ENCODE measurements around the gene WNT7B. TPM values are rescaled to one million over a fixed set of nuclear protein-coding genes. Genes with fewer than 3 reads are reported as not detected.
"Not testable (repeated sequence)": the region's sequence is repeated elsewhere in the genome, so short reads cannot be mapped to it uniquely, and the experiment has no call there.

Gene WNT7B
- polyA plus RNA-seq, 3 donors from 2014 or later = not detected

DNA sequence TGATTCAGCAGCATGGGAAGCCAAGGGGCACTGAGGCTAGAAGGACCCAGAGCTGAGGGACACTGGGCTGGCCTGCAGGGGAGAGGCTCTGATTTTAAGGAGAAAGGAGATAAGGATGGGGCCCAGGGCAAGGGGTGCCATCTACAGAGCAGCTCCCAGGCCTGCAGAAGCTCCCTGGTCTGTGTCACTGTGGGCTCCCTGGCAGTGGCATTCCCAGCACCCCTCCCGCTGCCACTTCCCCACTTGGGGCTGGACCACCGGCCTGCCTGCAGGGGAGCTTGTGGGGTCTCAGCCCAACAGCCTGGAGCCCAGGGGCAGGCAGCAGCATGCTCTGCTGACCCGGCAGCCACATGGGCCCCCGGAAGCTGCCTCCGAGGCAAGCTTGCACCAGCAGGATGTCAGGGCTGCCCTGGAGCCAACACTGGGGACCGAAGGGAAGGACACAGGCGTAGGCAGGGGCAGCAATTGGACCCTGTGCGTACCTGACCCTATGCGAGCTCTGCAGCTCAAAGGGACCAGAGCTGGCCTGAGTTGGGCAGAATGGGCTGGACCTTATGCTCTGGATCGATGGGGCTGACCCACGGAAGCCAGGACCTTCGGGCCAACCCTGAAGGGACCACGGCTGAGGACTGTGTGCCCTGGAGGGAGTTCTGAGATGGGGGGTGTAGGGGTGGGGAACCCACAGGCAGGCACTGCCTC, 35.4 kb upstream of the WNT7B start:
- no peak overlapping the region for H3K27ac Mint-ChIP-seq
- DNase-seq = no peak
- H3K4me3 Mint-ChIP-seq = peak overlapping the region in 3 of 5 donors; percentile 25 to 33 (median 33)

DNA sequence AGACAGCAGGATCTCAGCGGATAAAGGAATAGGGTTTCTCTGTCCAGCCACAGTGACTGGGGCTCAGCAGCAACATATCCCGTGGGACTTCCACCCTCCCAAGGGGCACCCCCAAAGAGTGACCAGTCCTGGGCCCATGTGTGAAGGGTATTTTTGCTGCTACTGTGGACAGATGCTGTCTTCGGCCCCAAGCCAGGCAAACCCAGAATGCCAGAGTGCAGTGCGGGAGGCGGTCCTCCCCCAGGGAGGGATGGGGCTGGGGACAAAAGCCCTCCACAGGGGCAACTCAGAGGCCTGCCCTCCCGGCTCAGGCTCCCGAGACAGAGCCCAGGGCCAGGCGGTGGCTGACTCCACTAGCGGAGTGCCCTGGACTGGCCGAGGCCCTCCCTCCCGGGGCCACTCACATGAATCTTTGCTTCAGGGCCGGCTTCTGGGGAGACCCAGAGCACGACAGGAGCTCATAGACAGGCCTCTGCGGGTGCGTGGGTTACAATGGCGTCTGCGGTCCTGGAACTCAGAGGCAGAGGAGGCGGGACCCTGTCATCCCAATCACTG, 34.7 kb upstream of the WNT7B start:
- Mint-ChIP-seq H3K4me1 (peaks cover 0 to 7% of the 10 kb centered on the region in 2 donors), H3K4me3 (peak overlapping the region in 2 of 5 donors; percentile 25 to 33), H3K9me3 (peaks cover 0 to 4% (median 0%) of the 10 kb centered on the region in 6 donors), H3K27me3 (ENCODE audit: low read depth in 3 of 3) (peaks cover 0 to 5% (median 2%) of the 10 kb centered on the region in 3 donors), H3K27ac (no peak overlapping the region), H3K36me3 (peaks cover 0 to 4% (median 0%) of the 10 kb centered on the region in 3 donors)
- no peak for DNase-seq

More for the DNA sequence above, 35.4 kb upstream of the WNT7B start:
- peaks cover 0 to 4% (median 0%) of the 10 kb centered on the region in 3 donors for H3K36me3 Mint-ChIP-seq
- peaks cover 0 to 5% (median 2%) of the 10 kb centered on the region in 3 donors for H3K27me3 Mint-ChIP-seq (ENCODE audit: low read depth in 3 of 3)
- peaks cover 0 to 7% of the 10 kb centered on the region in 2 donors for H3K4me1 Mint-ChIP-seq
- H3K9me3 Mint-ChIP-seq = peaks cover 0 to 4% (median 0%) of the 10 kb centered on the region in 6 donors

DNA sequence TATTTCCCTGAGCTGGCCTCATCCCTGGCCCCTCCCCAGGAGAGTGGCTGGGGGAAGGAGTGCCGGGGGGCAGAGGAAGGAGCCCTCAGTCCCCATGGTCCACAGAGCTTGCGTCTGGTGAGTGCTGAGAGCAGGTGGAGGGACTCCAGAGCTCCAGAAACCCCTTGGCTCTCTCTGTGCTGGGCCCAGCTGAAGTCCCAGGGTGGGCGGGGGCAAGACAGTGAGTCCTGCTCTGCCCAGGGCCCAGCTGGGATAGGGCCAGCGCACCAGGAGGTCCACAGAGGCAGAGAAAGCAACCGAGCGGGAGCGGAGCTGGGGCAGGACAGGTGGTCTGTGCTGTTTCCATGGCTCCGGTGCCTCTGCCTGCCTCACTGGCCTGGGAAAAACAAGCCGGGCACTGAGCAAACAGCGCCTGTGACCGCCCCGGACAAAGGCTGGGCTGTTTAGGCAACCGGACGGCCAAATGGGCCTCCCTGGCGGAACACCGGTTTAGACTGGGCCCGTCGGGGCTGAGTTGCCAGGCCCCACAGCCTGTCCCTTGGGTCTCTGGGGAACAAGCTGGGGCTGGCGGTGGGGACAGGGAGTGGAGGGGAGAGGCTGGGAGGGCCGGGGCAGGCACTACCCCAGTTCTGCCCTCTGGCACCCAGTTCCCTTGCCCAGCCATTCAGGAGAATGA, 34.1 kb upstream of the WNT7B start:
- H3K9me3 Mint-ChIP-seq = peaks cover 0 to 4% (median 0%) of the 10 kb centered on the region in 6 donors
- peaks cover 3 to 11% of the 10 kb centered on the region in 2 donors for H3K4me1 Mint-ChIP-seq
- no peak for DNase-seq
- H3K4me3 Mint-ChIP-seq = no peak overlapping the region
- H3K36me3 Mint-ChIP-seq = peaks cover 0 to 4% (median 0%) of the 10 kb centered on the region in 3 donors
- H3K27me3 Mint-ChIP-seq (ENCODE audit: low read depth in 3 of 3) = peaks cover 2 to 5% (median 3%) of the 10 kb centered on the region in 3 donors
- H3K27ac Mint-ChIP-seq = no peak overlapping the region

DNA sequence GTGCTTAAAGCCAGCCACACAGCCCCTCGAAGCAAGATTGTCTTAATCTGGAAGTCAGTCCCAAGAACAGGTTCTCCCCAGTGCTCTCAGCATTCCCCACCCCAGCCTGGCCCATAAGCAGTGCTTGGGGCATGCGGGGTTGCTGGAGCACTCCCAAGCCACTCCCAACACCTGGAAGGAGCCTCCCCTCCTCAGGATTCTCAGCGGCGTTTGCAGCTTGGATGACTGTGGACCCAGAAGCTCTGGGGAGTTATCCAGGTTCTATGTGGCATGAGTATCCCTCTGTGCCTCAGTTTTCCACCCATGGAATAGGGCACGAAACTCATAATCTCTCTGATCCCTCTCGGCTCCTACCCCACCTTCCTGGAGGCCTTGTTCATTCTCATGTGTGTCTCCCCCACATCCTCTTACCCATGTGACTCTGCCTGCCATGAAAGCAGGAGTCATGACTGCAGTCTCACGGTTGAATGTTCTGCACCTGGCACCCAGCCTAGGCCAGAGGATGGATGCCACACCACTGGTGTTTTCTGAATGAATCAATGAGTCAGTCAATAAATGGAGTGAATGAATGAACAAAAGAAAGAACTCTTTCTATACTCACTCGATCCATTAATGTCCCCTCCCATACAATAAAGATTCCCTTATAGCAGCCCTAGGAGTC, 33.4 kb upstream of the WNT7B start:
- Mint-ChIP-seq H3K27me3 (ENCODE audit: low read depth in 3 of 3) (peaks cover 2 to 5% (median 3%) of the 10 kb centered on the region in 3 donors), H3K36me3 (peaks cover 0 to 4% (median 0%) of the 10 kb centered on the region in 3 donors), H3K4me3 (no peak overlapping the region), H3K4me1 (peaks cover 8 to 15% of the 10 kb centered on the region in 2 donors), H3K9me3 (peaks cover 0 to 4% (median 0%) of the 10 kb centered on the region in 6 donors), H3K27ac (no peak overlapping the region)
- DNase-seq = no peak

GRCh38 chr22:46009730-46010129, 32.8 kb upstream of the WNT7B start:
- Mint-ChIP-seq H3K36me3 (peaks cover 0 to 4% (median 0%) of the 10 kb centered on the region in 3 donors), H3K27ac (no peak overlapping the region), H3K27me3 (ENCODE audit: low read depth in 3 of 3) (peaks cover 2 to 5% (median 3%) of the 10 kb centered on the region in 3 donors), H3K4me1 (peaks cover 11 to 17% of the 10 kb centered on the region in 2 donors), H3K9me3 (peaks cover 0 to 4% (median 0%) of the 10 kb centered on the region in 6 donors), H3K4me3 (no peak overlapping the region)
- no peak for DNase-seq

DNA sequence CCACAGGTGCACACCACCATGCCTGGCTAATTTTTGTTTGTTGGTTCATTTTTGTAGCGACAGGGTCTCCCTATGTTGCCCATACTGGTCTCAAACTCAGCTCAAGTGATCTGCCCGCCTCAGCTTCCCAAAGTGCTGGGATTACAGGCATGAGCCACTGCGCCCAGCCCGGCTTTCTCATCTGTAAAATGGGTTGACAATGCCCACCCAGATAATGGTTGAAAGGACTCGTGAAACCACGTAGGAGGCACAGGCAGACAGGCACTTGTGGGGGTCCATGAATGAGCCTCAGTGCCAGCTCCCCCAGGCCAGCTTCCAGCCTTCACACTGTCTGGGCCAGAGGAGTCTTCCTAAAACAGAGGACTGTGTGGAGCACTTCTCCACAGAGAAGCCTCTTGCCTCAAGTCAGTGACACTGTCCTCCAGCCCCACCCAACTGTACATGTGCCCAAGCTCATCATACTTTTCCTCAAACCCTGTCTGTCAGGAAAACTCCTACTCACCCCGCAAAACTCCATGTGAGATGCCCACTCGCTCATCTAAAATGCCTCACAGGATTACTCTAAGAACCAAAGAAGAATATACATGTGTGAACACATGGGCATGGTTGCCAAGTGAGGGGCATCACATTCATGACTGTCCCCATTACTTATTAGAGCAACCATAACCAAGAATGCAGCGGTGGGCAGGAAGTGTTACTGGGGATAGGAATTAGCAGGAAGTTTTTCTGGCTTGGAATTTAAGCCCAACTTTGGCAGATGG, 32.1 kb upstream of the WNT7B start:
- Mint-ChIP-seq H3K27ac (peak overlapping the region in 1 of 6 donors; percentile 15), H3K4me1 (peaks cover 18 to 23% of the 10 kb centered on the region in 2 donors), H3K27me3 (ENCODE audit: low read depth in 3 of 3) (peaks cover 2 to 10% (median 5%) of the 10 kb centered on the region in 3 donors), H3K36me3 (peaks cover 0 to 4% (median 0%) of the 10 kb centered on the region in 3 donors), H3K4me3 (no peak overlapping the region), H3K9me3 (peaks cover 0 to 4% (median 0%) of the 10 kb centered on the region in 6 donors)
- DNase-seq = no peak

DNA sequence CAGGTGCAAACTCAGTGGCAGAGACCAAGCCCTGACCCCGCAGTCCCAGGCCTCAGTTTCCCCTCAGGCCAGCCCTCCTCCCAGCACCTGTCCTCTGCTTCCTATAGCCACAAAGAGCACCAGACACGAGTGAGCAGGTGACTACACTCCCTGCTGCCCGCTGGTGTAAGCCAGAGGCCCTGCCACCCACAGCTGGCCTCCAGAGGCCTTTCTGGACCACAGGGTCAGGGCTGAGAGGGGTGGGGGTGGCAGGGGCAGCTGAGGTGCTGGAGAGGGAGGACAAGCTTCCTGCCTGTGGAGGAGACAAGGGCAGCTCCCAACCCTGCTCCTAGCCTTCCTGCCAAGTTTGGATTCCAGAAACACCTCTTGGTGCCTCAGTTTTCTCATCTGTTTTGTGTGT, 31.3 kb upstream of the WNT7B start:
- no peak overlapping the region for H3K4me3 Mint-ChIP-seq
- no peak for DNase-seq
- peaks cover 0 to 4% (median 0%) of the 10 kb centered on the region in 3 donors for H3K36me3 Mint-ChIP-seq
- H3K9me3 Mint-ChIP-seq = peaks cover 0 to 4% (median 0%) of the 10 kb centered on the region in 6 donors
- H3K4me1 Mint-ChIP-seq = peaks cover 22 to 29% of the 10 kb centered on the region in 2 donors
- H3K27ac Mint-ChIP-seq = no peak overlapping the region
- H3K27me3 Mint-ChIP-seq (ENCODE audit: low read depth in 3 of 3) = peaks cover 2 to 8% (median 7%) of the 10 kb centered on the region in 3 donors

- peaks cover 2 to 8% (median 7%) of the 10 kb centered on the region in 3 donors for H3K27me3 Mint-ChIP-seq (ENCODE audit: low read depth in 3 of 3)
- DNase-seq = no peak
- H3K4me1 Mint-ChIP-seq = peaks cover 22 to 29% of the 10 kb centered on the region in 2 donors
- H3K4me3 Mint-ChIP-seq = no peak overlapping the region
- no peak overlapping the region for H3K27ac Mint-ChIP-seq
- H3K9me3 Mint-ChIP-seq = peaks cover 0 to 4% (median 0%) of the 10 kb centered on the region in 6 donors
- peaks cover 0 to 4% (median 0%) of the 10 kb centered on the region in 3 donors for H3K36me3 Mint-ChIP-seq
Observed at GRCh38 chr22:46007848-46008261, 30.9 kb upstream of the WNT7B start.

- no peak overlapping the region for H3K27ac Mint-ChIP-seq
- no peak overlapping the region for H3K4me3 Mint-ChIP-seq
- peaks cover 0 to 4% (median 0%) of the 10 kb centered on the region in 3 donors for H3K36me3 Mint-ChIP-seq
- no peak for DNase-seq
- H3K9me3 Mint-ChIP-seq = peaks cover 0 to 4% (median 0%) of the 10 kb centered on the region in 6 donors
- H3K27me3 Mint-ChIP-seq (ENCODE audit: low read depth in 3 of 3) = peaks cover 2 to 8% (median 7%) of the 10 kb centered on the region in 3 donors
- peaks cover 22 to 30% of the 10 kb centered on the region in 2 donors for H3K4me1 Mint-ChIP-seq
Observed at GRCh38 chr22:46007003-46007847, 30.3 kb upstream of the WNT7B start.

- Mint-ChIP-seq H3K4me3 (peak overlapping the region; percentile 25 to 55 (median 27)), H3K27ac (peak overlapping the region in 4 of 6 donors; percentile 28 to 80 (median 40)), H3K36me3 (peaks cover 0 to 4% (median 0%) of the 10 kb centered on the region in 3 donors), H3K4me1 (peaks cover 22 to 30% of the 10 kb centered on the region in 2 donors), H3K27me3 (ENCODE audit: low read depth in 3 of 3) (peaks cover 2 to 8% (median 7%) of the 10 kb centered on the region in 3 donors), H3K9me3 (peaks cover 0 to 4% (median 0%) of the 10 kb centered on the region in 6 donors)
- DNase-seq = peak; percentile 81 to 83 (median 82)
Observed at GRCh38 chr22:46006379-46007002, 29.5 kb upstream of the WNT7B start.

GRCh38 chr22:46005116-46005705, 28.2 kb upstream of the WNT7B start:
- H3K27me3 Mint-ChIP-seq (ENCODE audit: low read depth in 3 of 3); H3K36me3 Mint-ChIP-seq; H3K9me3 Mint-ChIP-seq; DNase-seq: not testable (repeated sequence)
- Mint-ChIP-seq H3K27ac (peak overlapping the region in 2 of 6 donors; percentile 77 to 90), H3K4me3 (peak overlapping the region in 4 of 5 donors; percentile 74 to 89 (median 81)), H3K4me1 (peaks cover 22 to 30% of the 10 kb centered on the region in 2 donors)
